ENCODE measurements around the gene BCL2.
A peak's percentile ranks its signal among the peaks of the same experiment; 100 is the strongest.

BCL2 gene

GRCh38 chr18:63247926-63248325 is 71.6 kb downstream of the BCL2 start:
- TF ChIP-seq, protein P1, sequence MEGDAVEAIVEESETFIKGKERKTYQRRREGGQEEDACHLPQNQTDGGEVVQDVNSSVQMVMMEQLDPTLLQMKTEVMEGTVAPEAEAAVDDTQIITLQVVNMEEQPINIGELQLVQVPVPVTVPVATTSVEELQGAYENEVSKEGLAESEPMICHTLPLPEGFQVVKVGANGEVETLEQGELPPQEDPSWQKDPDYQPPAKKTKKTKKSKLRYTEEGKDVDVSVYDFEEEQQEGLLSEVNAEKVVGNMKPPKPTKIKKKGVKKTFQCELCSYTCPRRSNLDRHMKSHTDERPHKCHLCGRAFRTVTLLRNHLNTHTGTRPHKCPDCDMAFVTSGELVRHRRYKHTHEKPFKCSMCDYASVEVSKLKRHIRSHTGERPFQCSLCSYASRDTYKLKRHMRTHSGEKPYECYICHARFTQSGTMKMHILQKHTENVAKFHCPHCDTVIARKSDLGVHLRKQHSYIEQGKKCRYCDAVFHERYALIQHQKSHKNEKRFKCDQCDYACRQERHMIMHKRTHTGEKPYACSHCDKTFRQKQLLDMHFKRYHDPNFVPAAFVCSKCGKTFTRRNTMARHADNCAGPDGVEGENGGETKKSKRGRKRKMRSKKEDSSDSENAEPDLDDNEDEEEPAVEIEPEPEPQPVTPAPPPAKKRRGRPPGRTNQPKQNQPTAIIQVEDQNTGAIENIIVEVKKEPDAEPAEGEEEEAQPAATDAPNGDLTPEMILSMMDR (IDR thresholded peaks at IDR 0.05), result no peak
- no peaks in the 10 kb centered on the region for H3K27me3 ChIP-seq (ENCODE audit: control insufficient read depth, insufficient read depth, low read length)
- H3K4me3 ChIP-seq (ENCODE audit: low read depth, low read length), result no peak overlapping the region
- no peaks in the 10 kb centered on the region for H3K9me3 ChIP-seq (ENCODE audit: control insufficient read depth, low read length)
- peaks cover 17% of the 10 kb centered on the region for H3K4me1 ChIP-seq
- H3K4me2 ChIP-seq (ENCODE audit: low read length), result no peak overlapping the region
- H3K36me3 ChIP-seq (ENCODE audit: control insufficient read depth, insufficient read depth, low read length), result no peaks in the 10 kb centered on the region
- peaks cover 3% of the 10 kb centered on the region for H3K79me2 ChIP-seq
- peak overlapping the region; percentile 72 for H3K27ac ChIP-seq
- H3K9ac ChIP-seq, result no peak overlapping the region
- peak overlapping the region; percentile 24 for H2AFZ ChIP-seq

DNA sequence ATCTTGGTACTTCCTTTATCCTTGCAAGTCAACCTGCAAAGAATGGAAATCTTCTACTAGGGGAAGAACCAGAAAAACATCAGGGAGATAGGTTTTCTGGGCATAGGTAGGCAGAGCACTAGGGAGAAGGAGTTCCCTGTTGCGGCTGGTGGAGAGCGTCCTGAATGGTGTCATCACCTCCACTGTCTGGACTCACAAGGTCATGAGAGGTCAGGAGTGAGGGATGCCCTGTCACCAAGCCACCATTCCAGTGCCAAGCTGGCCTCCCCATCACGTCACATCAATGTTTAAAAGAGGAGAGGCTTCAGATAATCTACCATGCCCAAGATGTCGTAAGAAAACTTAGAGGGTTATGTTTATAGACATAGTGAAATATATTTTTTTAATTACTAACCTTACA is 72.1 kb downstream of the BCL2 start:
- H3K27me3 ChIP-seq (ENCODE audit: control insufficient read depth, insufficient read depth, low read length), result no peaks in the 10 kb centered on the region
- peak overlapping the region; percentile 24 for H2AFZ ChIP-seq
- no peaks in the 10 kb centered on the region for H3K9me3 ChIP-seq (ENCODE audit: control insufficient read depth, low read length)
- H3K79me2 ChIP-seq, result peaks cover 3% of the 10 kb centered on the region
- no peak overlapping the region for H3K9ac ChIP-seq
- H3K36me3 ChIP-seq (ENCODE audit: control insufficient read depth, insufficient read depth, low read length), result no peaks in the 10 kb centered on the region
- peak overlapping the region; percentile 72 for H3K27ac ChIP-seq
- H3K4me2 ChIP-seq (ENCODE audit: low read length), result no peak overlapping the region
- TF ChIP-seq, protein P1 (IDR thresholded peaks at IDR 0.05), result no peak
- peaks cover 18% of the 10 kb centered on the region for H3K4me1 ChIP-seq
- no peak overlapping the region for H3K4me3 ChIP-seq (ENCODE audit: low read depth, low read length)

DNA sequence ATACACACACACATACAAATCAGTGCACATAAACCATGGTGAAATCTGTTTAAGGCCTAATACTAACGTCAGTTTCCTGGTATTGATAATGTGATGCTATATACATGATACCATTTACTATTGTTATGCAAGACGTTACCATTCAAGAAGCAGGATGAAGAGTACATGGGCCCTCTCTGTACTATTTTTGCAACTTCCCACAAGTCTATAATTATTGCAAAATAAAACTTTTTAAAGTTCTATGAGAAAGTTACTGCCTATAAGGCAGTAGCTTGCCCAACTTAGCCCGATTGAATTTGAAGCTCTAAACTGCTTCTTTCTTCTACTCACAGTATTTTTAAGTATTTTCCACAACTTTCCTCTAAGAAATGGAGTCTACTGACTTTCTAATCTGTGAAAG is 74.0 kb downstream of the BCL2 start:
- no peaks in the 10 kb centered on the region for H3K27me3 ChIP-seq (ENCODE audit: control insufficient read depth, insufficient read depth, low read length)
- H3K4me2 ChIP-seq (ENCODE audit: low read length), result no peak overlapping the region
- no peak overlapping the region for H2AFZ ChIP-seq
- no peak overlapping the region for H3K27ac ChIP-seq
- no peak overlapping the region for H3K9ac ChIP-seq
- TF ChIP-seq, protein P1 (IDR thresholded peaks at IDR 0.05), result no peak
- no peaks in the 10 kb centered on the region for H3K36me3 ChIP-seq (ENCODE audit: control insufficient read depth, insufficient read depth, low read length)
- no peaks in the 10 kb centered on the region for H3K9me3 ChIP-seq (ENCODE audit: control insufficient read depth, low read length)
- H3K79me2 ChIP-seq, result peaks cover 3% of the 10 kb centered on the region
- H3K4me3 ChIP-seq (ENCODE audit: low read depth, low read length), result no peak overlapping the region
- peaks cover 35% of the 10 kb centered on the region for H3K4me1 ChIP-seq

GRCh38 chr18:63244607-63245006 is 75.0 kb downstream of the BCL2 start:
- Histone ChIP-seq H3K79me2 (peaks cover 3% of the 10 kb centered on the region), H2AFZ (peak overlapping the region; percentile 1), H3K9ac (no peak overlapping the region), H3K27ac (peak overlapping the region; percentile 3), H3K9me3 (ENCODE audit: control insufficient read depth, low read length) (no peaks in the 10 kb centered on the region), H3K4me2 (ENCODE audit: low read length) (no peak overlapping the region), H3K27me3 (ENCODE audit: control insufficient read depth, insufficient read depth, low read length) (no peaks in the 10 kb centered on the region), H3K4me3 (ENCODE audit: low read depth, low read length) (no peak overlapping the region), H3K36me3 (ENCODE audit: control insufficient read depth, insufficient read depth, low read length) (no peaks in the 10 kb centered on the region), H3K4me1 (peaks cover 44% of the 10 kb centered on the region)
- TF ChIP-seq, protein P1 (IDR thresholded peaks at IDR 0.05), result no peak

- Histone ChIP-seq H3K27me3 (ENCODE audit: control insufficient read depth, insufficient read depth, low read length) (no peaks in the 10 kb centered on the region), H3K36me3 (ENCODE audit: control insufficient read depth, insufficient read depth, low read length) (no peaks in the 10 kb centered on the region), H3K9me3 (ENCODE audit: control insufficient read depth, low read length) (no peaks in the 10 kb centered on the region), H3K9ac (no peak overlapping the region), H2AFZ (peak overlapping the region; percentile 31), H3K4me2 (ENCODE audit: low read length) (peak overlapping the region; percentile 53), H3K27ac (peak overlapping the region; percentile 95), H3K4me1 (peaks cover 52% of the 10 kb centered on the region), H3K4me3 (ENCODE audit: low read depth, low read length) (peak overlapping the region; percentile 3), H3K79me2 (peaks cover 3% of the 10 kb centered on the region)
- TF ChIP-seq, protein P1 (IDR thresholded peaks at IDR 0.05), result no peak
Observed at GRCh38 chr18:63241760-63242159, 77.8 kb downstream of the BCL2 start.

Measured in parathyroid adenoma (tissue), 2 donors.